Progenitor cell of endocrine pancreas (in vitro differentiated cells): ENCODE measurements around the gene KCNE4. TPM values are rescaled to one million over a fixed set of nuclear protein-coding genes. Genes with fewer than 3 reads are reported as not detected.

Experiments used
- DNase-seq: peaks from one replicate; pipeline ENCODE4 v3.0.0; 2021; ENCODE audit warnings: low spot score; ENCODE audit not compliant: unreplicated experiment
- H3K27ac Mint-ChIP-seq: 2 replicates; pipeline ENCODE4 v1.8.0; 2021; ENCODE audit warnings: mild to moderate bottlenecking, moderate library complexity, mixed read lengths
- H3K27me3 Mint-ChIP-seq: 2 replicates; pipeline ENCODE4 v1.8.0; 2021; ENCODE audit warnings: mixed read lengths
- H3K36me3 Mint-ChIP-seq: 2 replicates; pipeline ENCODE4 v1.8.0; 2022; ENCODE audit warnings: mixed read lengths; ENCODE audit not compliant: insufficient read depth
- H3K4me1 Mint-ChIP-seq: 2 replicates; pipeline ENCODE4 v1.8.0; 2021; ENCODE audit warnings: low read depth, mixed read lengths
- H3K4me3 Mint-ChIP-seq: 2 replicates; pipeline ENCODE4 v1.8.0; 2021; ENCODE audit warnings: low read depth, mild to moderate bottlenecking, moderate library complexity, mixed read lengths
- H3K9me3 Mint-ChIP-seq: 2 replicates; pipeline ENCODE4 v1.8.0; 2021; ENCODE audit warnings: low read depth, mixed read lengths
- total RNA-seq: library from RNA; stranded (reverse); gene quantifications from 2 replicates; pipeline ENCODE4 v1.2.1, GENCODE V29; 2021
- TF ChIP-seq, protein P1 (sequence below): fragments of 200-600 bp; sonication (generic); IDR thresholded peaks from one replicate; pipeline ENCODE4 v1.5.0; 2021; ENCODE audit warnings: antibody characterized with exemption, mild to moderate bottlenecking; ENCODE audit not compliant: unreplicated experiment

KCNE4 gene
- total RNA-seq, 1 donor from 2014 or later, result 0.72 TPM

DNA sequence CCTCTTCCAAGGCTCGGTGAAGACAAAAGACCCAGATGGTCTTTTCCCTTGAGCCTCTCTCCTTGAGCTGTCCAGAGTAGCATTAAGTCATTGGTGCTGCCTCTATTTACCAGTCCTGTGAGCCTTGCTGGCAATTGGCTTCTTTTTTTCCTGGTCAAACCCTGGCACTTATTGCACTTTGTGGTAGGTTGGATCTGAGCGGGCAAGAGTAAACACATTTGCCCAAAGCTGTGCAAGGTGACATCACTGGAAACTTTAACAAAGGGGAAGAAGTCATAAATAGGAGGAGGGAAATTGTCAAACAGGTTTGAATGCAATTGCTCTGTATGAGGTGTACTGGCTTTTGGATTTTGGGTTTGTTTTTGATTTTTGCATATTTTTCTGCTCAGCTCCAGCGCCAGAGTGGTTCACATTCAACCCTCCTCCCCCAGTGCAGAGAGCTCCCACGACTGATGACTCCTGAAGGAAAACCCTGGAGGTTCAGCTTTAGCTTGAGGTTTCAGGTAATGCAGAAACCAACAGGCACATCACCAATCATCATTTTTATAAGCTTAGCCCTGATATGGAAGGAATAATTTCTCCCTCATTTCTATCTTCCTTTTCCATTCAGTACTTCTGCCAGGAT lies 8.3 kb downstream of the KCNE4 start:
- Mint-ChIP-seq H3K27me3 (peaks cover 12% of the 10 kb centered on the region), H3K9me3 (no peaks in the 10 kb centered on the region), H3K36me3 (no peaks in the 10 kb centered on the region), H3K27ac (no peak overlapping the region), H3K4me1 (peaks cover 8% of the 10 kb centered on the region), H3K4me3 (no peak overlapping the region)
- DNase-seq, result no peak
- TF ChIP-seq, protein P1, sequence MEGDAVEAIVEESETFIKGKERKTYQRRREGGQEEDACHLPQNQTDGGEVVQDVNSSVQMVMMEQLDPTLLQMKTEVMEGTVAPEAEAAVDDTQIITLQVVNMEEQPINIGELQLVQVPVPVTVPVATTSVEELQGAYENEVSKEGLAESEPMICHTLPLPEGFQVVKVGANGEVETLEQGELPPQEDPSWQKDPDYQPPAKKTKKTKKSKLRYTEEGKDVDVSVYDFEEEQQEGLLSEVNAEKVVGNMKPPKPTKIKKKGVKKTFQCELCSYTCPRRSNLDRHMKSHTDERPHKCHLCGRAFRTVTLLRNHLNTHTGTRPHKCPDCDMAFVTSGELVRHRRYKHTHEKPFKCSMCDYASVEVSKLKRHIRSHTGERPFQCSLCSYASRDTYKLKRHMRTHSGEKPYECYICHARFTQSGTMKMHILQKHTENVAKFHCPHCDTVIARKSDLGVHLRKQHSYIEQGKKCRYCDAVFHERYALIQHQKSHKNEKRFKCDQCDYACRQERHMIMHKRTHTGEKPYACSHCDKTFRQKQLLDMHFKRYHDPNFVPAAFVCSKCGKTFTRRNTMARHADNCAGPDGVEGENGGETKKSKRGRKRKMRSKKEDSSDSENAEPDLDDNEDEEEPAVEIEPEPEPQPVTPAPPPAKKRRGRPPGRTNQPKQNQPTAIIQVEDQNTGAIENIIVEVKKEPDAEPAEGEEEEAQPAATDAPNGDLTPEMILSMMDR, result no peak

DNA sequence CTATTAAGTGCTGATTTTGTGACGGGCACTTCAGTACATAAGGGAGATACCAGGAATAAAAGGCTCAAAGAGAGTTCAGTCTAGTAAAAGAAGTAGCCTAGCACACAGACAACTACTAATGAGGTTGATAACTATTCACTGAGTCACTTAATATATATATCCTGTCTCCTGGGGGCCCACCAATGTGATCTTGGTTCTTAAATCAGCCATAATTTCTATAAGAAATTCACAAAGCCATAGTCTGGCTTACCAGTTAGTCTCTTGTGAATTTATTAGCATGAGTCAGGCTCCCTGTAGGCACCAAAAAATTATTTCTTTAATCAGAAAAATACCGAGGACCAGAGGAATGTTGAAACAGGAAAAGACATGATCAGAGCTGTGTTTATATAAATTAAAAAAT lies 10.4 kb downstream of the KCNE4 start:
- Mint-ChIP-seq H3K27me3 (peaks cover 12% of the 10 kb centered on the region), H3K9me3 (no peaks in the 10 kb centered on the region), H3K27ac (no peak overlapping the region), H3K4me3 (no peak overlapping the region), H3K4me1 (peaks cover 3% of the 10 kb centered on the region), H3K36me3 (no peaks in the 10 kb centered on the region)
- TF ChIP-seq, protein P1, result no peak
- no peak for DNase-seq

DNA sequence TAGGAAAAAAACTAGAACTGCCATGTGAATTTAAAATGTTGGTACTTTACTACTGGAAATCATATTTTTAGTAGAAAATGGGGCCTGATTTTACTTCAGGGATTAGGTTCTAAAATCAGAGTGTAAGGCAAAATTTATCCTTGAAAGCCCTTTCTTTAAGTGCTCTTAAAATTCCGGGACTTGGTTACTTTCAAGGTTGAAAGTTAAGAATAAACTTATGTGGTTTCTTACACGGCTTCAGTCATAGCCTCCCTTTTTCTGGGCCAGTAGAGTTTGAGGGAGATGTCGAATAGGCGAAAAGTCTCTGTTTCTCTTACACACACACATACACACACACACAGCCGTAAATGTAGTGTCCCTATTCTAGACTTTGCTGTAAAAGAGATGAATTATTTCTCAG lies 13.1 kb downstream of the KCNE4 start:
- no peak overlapping the region for H3K4me3 Mint-ChIP-seq
- no peaks in the 10 kb centered on the region for H3K36me3 Mint-ChIP-seq

DNA sequence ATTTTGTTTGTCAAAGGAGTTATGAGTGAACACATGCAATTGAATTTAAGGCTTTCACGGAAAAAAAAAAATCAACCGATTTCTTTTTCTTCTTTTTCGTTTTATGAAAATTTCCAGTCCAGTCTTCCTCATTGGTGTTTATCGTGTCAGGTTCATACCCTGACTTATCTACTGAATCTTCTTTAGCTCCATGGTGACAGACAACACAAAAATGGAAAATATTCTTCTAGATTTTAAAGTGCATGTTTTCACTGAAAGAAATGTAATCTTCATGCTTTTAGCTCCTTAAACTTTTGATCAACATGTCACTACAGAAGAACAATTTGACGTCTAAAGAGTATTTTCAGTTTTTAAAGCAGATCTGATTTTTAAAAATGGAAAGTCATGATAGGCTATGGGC lies 14.7 kb downstream of the KCNE4 start:
- TF ChIP-seq, protein P1, result no peak
- Mint-ChIP-seq H3K4me1 (no peaks in the 10 kb centered on the region), H3K9me3 (no peaks in the 10 kb centered on the region), H3K27ac (no peak overlapping the region), H3K36me3 (no peaks in the 10 kb centered on the region), H3K4me3 (no peak overlapping the region), H3K27me3 (peaks cover 12% of the 10 kb centered on the region)
- DNase-seq, result no peak

More for the DNA sequence above, 13.1 kb downstream of the KCNE4 start:
- H3K9me3 Mint-ChIP-seq, result no peaks in the 10 kb centered on the region
- H3K27me3 Mint-ChIP-seq, result peaks cover 12% of the 10 kb centered on the region
- no peak for DNase-seq
- TF ChIP-seq, protein P1, result no peak
- H3K4me1 Mint-ChIP-seq, result no peaks in the 10 kb centered on the region
- no peak overlapping the region for H3K27ac Mint-ChIP-seq

DNA sequence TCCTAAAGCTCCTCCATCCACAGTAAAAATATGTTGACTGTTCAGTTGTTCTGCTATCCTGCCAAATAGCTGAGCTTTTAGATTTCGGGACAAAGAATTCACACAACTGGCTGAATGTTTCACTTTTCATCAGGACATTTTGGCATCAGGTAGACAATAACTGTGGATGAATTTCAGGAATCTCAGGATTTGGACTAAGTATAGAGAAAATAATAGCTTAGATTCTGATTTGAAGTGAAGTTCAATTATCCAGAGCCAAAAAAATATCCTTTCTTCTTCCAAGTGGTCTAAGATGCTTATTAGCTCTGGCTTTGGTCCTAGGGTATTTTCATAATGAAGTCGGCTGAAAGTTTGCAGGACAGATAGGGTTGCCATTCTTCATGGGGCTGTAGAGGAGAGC lies 16.1 kb downstream of the KCNE4 start:
- no peaks in the 10 kb centered on the region for H3K36me3 Mint-ChIP-seq

More for the DNA sequence above, 16.1 kb downstream of the KCNE4 start:
- Mint-ChIP-seq H3K27ac (no peak overlapping the region), H3K4me3 (no peak overlapping the region), H3K9me3 (no peaks in the 10 kb centered on the region), H3K4me1 (no peaks in the 10 kb centered on the region), H3K27me3 (peaks cover 11% of the 10 kb centered on the region)
- TF ChIP-seq, protein P1, result no peak
- DNase-seq, result no peak
